HG03354 (cell line): Measurements from ENCODE around the gene BRCA2.
"Not testable (repeated sequence)": the region's sequence is repeated elsewhere in the genome, so short reads cannot be mapped to it uniquely, and the experiment has no call there.

Experiments
- ATAC-seq: cut with Tn5 transposase; IDR thresholded peaks from one replicate; pipeline ENCODE4 v1.9.1; 2021; ENCODE audit warnings: mild to moderate bottlenecking; ENCODE audit not compliant: unreplicated experiment, poor library complexity, severe bottlenecking

Gene BRCA2

DNA sequence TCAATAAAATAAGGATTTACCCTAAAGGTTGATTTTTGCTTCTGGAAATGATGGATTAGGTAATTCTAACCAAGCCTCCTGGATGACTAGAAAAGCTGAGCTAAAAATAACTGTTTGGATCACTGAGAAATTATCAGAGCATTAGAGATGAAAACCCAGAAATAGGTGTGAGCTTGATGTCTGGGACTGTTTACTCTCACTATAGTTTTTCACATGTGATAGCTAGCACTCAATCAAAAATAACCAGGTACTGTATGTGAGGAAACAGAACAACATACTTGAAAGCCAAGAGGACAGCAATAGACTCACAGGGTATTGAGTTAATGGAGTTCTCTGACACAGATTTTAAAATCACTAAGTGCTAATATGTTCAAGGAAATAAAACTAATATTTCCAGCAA, 9.7 kb upstream of the BRCA2 start:
- no peak for ATAC-seq

DNA sequence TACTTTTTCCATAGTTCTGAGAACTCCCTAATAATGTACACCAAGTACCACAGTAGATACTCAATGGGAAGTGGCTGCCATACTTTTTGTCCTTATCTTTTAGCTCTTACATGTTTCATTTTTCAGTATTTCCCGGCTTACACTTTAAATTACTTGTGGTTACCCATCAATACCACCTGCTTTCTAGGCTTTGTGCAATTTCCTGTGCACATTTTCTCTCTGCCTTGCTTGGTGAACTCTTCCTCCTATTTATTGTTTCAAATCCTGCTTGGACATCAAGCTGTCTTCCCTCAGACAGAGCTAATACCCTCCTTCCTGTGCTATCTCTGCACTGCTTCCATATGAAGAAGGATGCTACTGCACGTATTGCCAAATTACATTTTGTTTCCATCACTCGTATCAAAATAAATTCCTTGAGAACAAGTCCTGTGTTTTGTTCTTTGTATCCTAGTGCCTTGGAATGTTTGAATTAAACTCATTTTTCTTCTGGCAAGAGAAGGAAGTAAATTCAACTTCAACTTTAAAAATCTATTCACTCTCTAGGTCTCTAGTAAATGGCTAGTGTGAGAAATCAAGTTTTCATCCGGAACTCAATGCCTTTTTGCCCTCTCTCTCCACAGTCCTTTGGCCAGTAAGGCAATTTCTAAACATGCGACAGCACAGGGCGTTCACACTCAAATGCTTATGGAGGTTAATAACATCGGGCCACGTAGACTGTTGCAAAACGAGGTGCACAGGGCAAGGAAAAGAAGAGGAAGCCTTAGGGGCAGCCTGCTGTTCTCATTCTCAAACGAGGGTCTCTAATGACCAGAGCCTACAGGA, 5.8 kb upstream of the BRCA2 start:
- peak; percentile 32 for ATAC-seq

DNA sequence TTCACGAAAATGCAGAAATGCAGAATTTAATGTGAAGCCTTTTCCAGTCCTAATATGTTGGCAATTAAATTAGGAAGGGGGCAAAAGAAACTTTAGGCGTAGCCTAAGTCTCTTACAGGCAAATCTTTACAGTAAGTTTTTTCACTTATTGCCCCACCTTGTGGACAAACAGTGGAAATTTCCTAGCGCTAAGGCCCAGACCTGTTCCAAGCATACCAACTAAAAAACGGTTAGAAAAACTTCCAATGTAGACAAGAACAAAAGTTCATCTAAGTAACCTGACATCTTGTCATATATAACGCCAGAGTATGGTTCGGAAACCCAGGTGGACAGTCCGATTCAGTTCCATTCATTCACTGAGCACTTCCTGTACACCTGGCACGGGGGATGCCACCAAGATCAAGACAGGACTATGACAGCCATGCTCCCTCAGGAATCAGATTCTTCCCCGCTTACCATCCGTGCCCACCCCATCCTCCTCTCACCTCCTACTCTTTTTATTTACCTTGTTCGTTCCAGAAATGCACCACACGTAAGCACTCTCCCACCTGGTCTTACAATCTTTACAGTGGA, 5.1 kb upstream of the BRCA2 start:
- ATAC-seq, result peak; percentile 65

DNA sequence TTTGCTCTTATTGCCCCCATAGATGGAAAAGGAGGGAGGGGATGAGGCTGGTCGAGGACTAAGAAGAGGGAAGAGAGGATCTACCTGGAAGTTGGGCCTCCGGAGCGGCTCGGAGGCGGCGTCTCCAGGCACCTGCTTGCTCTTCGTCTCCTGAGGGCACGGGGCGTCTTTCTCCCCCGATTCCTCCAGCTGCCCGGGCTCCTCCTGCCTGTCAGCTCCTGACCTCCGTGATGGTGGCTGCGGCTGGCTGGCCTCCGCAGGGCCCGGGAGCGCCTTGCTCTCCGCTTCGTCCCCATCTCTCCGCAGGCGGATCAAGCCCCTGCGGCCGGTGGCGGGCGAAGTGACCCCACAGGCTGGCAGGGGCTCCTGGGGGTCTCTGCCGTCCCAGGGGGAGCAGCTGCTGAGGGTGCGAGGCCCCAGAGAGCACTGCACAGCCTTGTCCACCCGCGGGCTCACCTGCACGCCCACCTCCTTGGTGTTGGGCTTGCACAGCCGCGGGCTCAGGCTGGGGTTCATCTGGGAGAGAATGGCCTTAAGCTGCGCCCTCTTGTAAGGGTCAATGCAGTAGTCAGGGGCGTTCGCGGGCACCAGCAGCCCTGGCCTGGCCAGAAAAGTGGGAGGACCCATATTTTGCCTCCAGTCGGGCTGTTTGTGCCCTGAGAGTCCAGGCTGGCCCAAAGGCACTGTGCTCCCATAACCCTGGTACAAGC, 4.0 kb upstream of the BRCA2 start:
- no peak for ATAC-seq

DNA sequence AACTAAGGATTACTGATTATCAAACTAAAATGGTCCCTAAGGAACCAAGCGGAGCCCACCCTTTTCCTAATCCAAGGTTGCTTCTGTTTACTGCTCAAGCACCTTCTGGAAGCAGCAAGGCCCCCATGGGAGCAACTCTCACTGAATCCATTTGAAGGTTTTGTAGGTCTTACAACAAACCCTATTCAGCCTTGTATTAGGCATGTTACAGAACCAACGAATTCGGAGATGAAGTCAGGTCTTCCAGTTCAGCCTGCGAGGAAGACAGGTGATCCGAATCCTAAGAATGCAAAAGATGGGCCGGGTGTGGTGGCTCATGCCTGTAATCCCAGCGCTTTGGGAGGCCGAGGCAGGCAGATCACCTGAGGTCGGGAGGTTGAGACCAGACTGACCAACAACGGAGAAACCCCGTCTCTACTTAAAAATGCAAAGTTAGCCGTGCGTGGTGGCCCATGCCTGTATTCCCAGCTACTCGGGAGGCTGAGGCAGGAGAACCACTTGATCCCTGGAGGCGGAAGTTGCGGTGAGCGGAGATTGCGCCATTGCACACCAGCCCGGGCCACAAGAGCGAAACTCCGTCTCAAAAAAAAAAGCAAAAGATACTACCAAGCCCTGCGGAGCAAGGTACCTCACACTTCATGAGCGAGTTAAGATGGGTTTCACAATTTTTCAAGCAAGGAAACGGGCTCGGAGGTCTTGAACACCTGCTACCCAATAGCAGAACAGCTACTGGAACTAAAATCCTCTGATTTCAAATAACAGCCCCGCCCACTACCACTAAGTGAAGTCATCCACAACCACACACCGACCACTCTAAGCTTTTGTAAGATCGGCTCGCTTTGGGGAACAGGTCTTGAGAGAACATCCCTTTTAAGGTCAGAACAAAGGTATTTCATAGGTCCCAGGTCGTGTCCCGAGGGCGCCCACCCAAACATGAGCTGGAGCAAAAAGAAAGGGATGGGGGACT, 754 bp upstream of the BRCA2 start:
- ATAC-seq, result peak; percentile 36

DNA sequence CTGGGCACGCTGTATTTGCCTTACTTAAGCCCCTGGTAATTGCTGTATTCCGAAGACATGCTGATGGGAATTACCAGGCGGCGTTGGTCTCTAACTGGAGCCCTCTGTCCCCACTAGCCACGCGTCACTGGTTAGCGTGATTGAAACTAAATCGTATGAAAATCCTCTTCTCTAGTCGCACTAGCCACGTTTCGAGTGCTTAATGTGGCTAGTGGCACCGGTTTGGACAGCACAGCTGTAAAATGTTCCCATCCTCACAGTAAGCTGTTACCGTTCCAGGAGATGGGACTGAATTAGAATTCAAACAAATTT, 676 bp downstream of the BRCA2 start:
- peak; percentile 57 for ATAC-seq

DNA sequence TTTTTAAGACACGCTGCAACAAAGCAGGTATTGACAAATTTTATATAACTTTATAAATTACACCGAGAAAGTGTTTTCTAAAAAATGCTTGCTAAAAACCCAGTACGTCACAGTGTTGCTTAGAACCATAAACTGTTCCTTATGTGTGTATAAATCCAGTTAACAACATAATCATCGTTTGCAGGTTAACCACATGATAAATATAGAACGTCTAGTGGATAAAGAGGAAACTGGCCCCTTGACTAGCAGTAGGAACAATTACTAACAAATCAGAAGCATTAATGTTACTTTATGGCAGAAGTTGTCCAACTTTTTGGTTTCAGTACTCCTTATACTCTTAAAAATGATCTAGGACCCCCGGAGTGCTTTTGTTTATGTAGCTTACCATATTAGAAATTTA, 1.2 kb downstream of the BRCA2 start:
- no peak for ATAC-seq

DNA sequence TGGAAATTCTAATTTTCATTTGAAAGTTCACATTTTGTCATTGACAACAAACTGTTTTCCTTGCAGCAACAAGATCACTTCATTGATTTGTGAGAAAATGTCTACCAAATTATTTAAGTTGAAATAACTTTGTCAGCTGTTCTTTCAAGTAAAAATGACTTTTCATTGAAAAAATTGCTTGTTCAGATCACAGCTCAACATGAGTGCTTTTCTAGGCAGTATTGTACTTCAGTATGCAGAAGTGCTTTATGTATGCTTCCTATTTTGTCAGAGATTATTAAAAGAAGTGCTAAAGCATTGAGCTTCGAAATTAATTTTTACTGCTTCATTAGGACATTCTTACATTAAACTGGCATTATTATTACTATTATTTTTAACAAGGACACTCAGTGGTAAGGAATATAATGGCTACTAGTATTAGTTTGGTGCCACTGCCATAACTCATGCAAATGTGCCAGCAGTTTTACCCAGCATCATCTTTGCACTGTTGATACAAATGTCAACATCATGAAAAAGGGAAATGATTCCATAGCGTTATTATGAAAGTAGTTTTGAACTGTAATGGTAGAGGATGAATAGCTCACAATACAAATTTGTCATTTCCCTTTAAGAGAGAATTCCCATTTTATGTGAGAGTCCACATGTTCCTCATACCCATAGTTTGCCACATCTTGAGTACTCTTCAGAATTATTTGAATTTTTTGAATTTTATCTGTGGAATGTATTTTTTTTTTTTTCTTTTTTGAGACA, 2.6 kb downstream of the BRCA2 start:
- no peak for ATAC-seq

DNA sequence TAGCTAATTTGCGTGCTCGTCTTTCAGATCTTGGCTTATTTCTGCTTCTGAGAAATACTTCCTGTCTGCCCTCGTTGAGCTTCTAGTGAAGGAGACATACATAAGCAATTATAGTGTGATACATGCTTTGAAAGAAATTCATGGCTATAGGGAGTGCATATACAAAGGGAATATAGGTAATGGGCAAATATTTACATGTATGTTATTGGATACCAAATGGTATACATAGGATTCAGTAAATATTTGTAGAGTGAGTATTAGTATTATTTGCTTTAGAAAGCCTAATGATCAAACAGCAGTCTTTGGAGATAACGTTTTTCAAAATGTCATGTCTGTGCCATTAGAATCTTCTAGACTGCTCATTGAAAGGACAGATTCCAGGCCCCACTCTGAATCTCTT, 5.2 kb downstream of the BRCA2 start:
- ATAC-seq, result no peak

DNA sequence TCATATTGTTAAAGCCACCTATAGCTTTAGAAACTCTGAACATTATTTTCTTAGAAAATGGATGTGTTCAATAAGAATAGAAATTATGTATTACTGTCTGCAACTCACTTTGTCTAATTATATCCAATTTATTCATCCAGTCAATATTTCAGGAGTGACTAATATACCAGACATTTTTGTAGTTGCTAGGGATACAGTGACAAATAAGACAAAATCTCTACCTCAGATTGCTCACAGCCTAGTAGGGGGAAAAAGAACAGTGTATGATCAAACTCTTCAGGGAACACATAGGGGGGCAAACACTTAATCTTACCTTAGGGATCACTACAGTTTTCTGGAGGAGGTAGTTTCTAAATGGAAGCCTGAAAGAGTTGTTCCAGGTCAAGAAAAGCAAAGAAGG, 8.6 kb downstream of the BRCA2 start:
- no peak for ATAC-seq

DNA sequence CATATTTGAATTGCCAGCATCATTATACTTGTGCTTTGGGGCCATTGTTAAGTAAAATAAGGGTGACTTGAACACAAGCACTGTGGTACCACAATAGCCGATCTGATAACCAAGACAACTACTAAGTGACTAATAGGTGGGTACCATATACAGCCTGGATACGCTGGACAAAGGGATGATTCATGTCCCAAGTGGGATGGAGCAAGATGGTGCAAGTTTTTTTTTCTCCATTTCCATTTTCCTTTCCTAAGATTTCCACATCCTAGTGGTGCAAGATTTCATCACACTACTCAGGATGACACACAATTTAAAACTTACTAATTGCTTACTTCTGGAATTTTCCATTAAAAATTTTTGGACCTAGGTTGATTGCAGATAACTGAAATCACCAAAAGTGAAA, 15.1 kb downstream of the BRCA2 start:
- ATAC-seq, result no peak

DNA sequence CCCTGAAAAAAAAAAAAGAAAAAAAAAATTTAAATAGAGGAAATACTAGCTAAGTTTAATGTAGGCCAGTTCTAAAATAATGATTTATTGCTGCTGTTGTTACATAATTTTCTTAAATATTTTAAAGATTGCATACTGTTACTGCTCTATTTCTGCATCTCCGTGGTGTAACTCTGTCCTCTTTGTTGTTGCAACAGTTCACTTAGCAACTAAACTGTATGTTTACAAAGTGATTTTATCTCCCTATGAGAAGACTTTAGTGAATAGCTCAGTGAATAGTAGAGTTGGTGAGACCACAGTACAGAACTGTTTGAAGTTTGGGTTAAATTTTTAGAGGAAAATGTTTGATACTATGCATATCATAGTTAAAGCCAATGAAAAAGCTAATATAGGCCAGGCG, 19.4 kb downstream of the BRCA2 start:
- ATAC-seq, result no peak

DNA sequence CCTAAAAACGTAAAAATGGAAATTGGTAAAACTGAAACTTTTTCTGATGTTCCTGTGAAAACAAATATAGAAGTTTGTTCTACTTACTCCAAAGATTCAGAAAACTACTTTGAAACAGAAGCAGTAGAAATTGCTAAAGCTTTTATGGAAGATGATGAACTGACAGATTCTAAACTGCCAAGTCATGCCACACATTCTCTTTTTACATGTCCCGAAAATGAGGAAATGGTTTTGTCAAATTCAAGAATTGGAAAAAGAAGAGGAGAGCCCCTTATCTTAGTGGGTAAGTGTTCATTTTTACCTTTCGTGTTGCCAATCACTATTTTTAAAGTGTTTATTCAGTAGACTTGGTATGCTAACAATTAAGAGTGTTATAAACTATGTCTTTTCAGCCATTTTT, 25.6 kb downstream of the BRCA2 start:
- no peak for ATAC-seq

DNA sequence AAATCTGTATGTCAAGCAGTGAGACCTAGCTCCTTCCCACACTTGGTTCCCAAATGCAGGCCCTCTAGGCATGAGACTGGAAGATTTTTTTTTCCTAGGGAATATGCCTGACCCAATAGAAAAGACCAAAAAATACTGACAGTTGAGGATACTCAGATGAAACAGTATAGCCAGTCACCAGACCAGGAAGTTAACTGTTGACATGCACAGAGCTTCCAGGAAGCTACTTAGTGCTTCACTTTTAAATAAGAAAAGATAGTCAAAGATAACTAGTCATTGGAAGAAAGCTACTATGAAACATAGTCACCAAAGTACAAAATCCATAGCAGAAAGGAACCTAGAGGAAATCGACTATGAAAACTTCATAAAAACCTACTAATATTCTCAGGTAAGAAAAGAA, 32.3 kb downstream of the BRCA2 start:
- ATAC-seq, result no peak

DNA sequence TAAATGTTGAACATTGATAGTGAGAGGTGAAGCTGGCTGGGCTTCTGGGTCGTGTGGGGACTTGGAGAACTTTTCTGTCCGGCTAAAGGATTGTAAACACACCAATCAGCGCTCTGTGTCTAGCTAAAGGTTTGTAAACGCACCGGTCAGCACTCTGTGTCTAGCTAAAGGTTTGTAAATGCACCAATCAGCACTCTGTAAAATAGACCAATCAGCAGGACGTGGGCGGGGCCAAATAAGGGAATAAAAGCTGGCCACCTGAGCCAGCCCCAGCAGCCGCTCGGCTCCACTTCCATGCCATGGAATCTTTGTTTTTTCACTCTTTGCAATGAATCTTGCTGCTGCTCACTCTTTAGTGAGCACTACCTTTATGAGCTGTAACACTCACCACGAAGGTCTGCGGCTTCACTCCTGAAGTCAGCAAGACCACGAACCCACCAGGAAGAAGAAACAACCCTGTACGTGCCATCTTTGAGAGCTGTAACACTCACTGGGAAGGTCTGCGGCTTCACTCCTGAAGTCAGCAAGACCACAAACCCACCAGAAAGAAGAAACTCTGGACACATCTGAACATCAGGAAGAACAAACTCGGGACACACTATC, 35.6 kb downstream of the BRCA2 start:
- ATAC-seq, result not testable (repeated sequence)

DNA sequence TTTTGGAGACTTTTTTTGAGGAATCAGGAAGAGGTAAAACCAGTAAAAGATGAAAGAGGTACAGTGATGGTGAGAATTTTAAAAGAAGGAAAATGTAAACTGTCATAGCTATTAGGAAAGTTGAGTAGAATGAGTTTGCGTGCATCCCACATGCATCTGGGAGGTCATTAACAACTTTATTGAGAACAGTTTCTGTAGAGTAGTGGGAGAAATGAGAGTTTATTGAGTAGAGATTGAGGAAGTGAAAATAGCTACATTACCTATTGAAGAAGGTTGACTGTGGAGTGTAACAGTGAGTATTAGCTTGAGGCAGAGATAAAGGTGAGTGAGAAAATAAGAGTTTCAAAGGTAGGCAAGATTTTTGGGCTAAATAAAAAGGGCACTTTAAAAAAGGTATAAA, 38.7 kb downstream of the BRCA2 start:
- peak; percentile 71 for ATAC-seq

DNA sequence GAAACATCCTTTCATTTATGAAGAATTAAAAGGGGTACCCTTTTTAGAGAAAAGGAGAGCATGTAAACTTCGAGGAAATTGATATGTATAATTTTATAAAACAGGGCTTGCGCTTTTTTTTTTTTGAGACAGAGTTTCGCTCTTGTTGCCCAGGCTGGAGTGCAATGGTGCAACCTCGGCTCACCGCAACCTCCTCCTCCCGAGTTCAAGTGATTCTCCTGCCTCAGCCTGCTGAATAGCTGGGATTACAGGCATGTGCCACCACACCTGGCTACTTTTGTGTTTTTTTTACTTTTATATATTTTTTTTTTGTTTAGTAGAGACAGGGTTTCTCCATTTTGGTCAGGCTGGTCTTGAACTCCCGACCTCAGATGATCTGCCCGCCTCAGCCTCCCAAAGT, 40.6 kb downstream of the BRCA2 start:
- not testable (repeated sequence) for ATAC-seq

DNA sequence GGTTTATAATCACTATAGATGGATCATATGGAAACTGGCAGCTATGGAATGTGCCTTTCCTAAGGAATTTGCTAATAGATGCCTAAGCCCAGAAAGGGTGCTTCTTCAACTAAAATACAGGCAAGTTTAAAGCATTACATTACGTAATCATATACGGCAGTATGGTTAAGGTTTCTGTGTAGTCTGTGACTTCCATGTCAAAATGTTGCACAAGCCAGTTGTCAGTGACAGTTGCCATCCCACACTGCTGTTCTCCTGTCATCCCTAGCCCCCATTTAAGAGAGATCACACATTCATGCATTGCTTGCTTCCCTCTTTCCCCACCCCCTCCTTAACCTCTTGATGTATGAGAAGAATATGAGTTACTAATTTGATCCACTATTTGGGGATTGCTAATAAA, 47.3 kb downstream of the BRCA2 start:
- no peak for ATAC-seq

DNA sequence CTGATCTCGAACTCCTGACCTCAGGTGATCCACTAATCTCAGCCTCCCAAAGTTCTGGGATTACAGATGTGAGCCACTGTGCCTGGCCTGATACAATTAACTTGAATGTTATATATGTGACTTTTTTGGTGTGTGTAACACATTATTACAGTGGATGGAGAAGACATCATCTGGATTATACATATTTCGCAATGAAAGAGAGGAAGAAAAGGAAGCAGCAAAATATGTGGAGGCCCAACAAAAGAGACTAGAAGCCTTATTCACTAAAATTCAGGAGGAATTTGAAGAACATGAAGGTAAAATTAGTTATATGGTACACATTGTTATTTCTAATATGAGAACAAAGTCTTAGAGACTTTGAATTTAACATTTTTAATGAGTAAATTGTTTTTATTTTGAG, 55.5 kb downstream of the BRCA2 start:
- ATAC-seq, result no peak
